Effector memory CD4-positive, alpha-beta T cell (primary cell): Measurements from ENCODE around the gene C16orf54.
A peak's percentile ranks its signal among the peaks of the same experiment; 100 is the strongest.
"Not testable (repeated sequence)": the region's sequence is repeated elsewhere in the genome, so short reads cannot be mapped to it uniquely, and the experiment has no call there.

Experiments used
- DNase-seq, 3 donors: peaks; one replicate each; pipeline ENCODE4 v3.0.0-alpha.2; 2020
- H3K27ac ChIP-seq: 2 replicates; pipeline ENCODE4 v1.7.0; 2013; ENCODE audit warnings: mild to moderate bottlenecking, low read length, moderate library complexity; ENCODE audit not compliant: insufficient read depth, poor library complexity, severe bottlenecking
- H3K27me3 ChIP-seq: replicated peaks from 2 replicates; pipeline ENCODE4 v1.7.0; 2013; ENCODE audit warnings: mild to moderate bottlenecking, low read length; ENCODE audit not compliant: insufficient read depth, control insufficient read depth, poor library complexity, severe bottlenecking
- H3K36me3 ChIP-seq: 2 replicates; pipeline ENCODE4 v1.7.0; 2013; ENCODE audit warnings: mild to moderate bottlenecking, low read length, moderate library complexity; ENCODE audit not compliant: control insufficient read depth, insufficient read depth
- H3K4me1 ChIP-seq: 2 replicates; pipeline ENCODE4 v1.7.0; 2013; ENCODE audit warnings: low read length, mild to moderate bottlenecking; ENCODE audit not compliant: control insufficient read depth, insufficient read depth, poor library complexity, severe bottlenecking
- H3K4me3 ChIP-seq: 2 replicates; pipeline ENCODE4 v1.7.0; 2013; ENCODE audit warnings: low read length, low read depth, mild to moderate bottlenecking; ENCODE audit not compliant: insufficient read depth, poor library complexity, severe bottlenecking
- H3K9me3 ChIP-seq: 2 replicates; pipeline ENCODE4 v1.7.0; 2013; ENCODE audit warnings: mild to moderate bottlenecking, low read length, moderate library complexity; ENCODE audit not compliant: control insufficient read depth

Gene C16orf54

GRCh38 chr16:29710227-29711219, 35.3 kb downstream of the C16orf54 start:
- H3K36me3 ChIP-seq = no peaks in the 10 kb centered on the region
- H3K27me3 ChIP-seq = no peaks in the 10 kb centered on the region
- no peak overlapping the region for H3K27ac ChIP-seq
- H3K9me3 ChIP-seq = no peaks in the 10 kb centered on the region
- H3K4me1 ChIP-seq = peaks cover 10% of the 10 kb centered on the region
- DNase-seq = peak in 1 of 3 donors; percentile 12
- H3K4me3 ChIP-seq = no peak overlapping the region

- H3K27ac ChIP-seq, H3K27me3 ChIP-seq, H3K4me3 ChIP-seq, DNase-seq, H3K9me3 ChIP-seq, H3K36me3 ChIP-seq: not testable (repeated sequence)
- peaks cover 10% of the 10 kb centered on the region for H3K4me1 ChIP-seq
Measured at GRCh38 chr16:29709657-29710056, 36.1 kb downstream of the C16orf54 start.

GRCh38 chr16:29708917-29709600, 36.7 kb downstream of the C16orf54 start:
- H3K4me1 ChIP-seq = peaks cover 10% of the 10 kb centered on the region
- no peaks in the 10 kb centered on the region for H3K9me3 ChIP-seq
- H3K27ac ChIP-seq = no peak overlapping the region
- DNase-seq = no peak
- H3K36me3 ChIP-seq = no peaks in the 10 kb centered on the region
- H3K27me3 ChIP-seq = no peaks in the 10 kb centered on the region
- H3K4me3 ChIP-seq = no peak overlapping the region

- H3K9me3 ChIP-seq, H3K36me3 ChIP-seq, DNase-seq, H3K27me3 ChIP-seq, H3K27ac ChIP-seq, H3K4me3 ChIP-seq: not testable (repeated sequence)
- peaks cover 24% of the 10 kb centered on the region for H3K4me1 ChIP-seq
Measured at GRCh38 chr16:29707160-29707559, 38.6 kb downstream of the C16orf54 start.

- H3K36me3 ChIP-seq = no peaks in the 10 kb centered on the region
- DNase-seq = no peak
- peaks cover 32% of the 10 kb centered on the region for H3K4me1 ChIP-seq
- no peaks in the 10 kb centered on the region for H3K27me3 ChIP-seq
- no peaks in the 10 kb centered on the region for H3K9me3 ChIP-seq
- no peak overlapping the region for H3K4me3 ChIP-seq
- H3K27ac ChIP-seq = no peak overlapping the region
Measured at GRCh38 chr16:29705030-29705429, 40.8 kb downstream of the C16orf54 start.

- Histone ChIP-seq H3K4me3 (no peak overlapping the region), H3K36me3 (no peaks in the 10 kb centered on the region), H3K27me3 (no peaks in the 10 kb centered on the region), H3K9me3 (no peaks in the 10 kb centered on the region), H3K27ac (peak overlapping the region; percentile 77), H3K4me1 (peaks cover 30% of the 10 kb centered on the region)
- DNase-seq = peak; percentile 25 to 49 (median 42)
Measured at GRCh38 chr16:29702269-29702668, 43.5 kb downstream of the C16orf54 start.

GRCh38 chr16:29701214-29701555, 44.6 kb downstream of the C16orf54 start:
- H3K36me3 ChIP-seq = no peaks in the 10 kb centered on the region
- peak overlapping the region; percentile 77 for H3K27ac ChIP-seq
- H3K9me3 ChIP-seq = no peaks in the 10 kb centered on the region
- H3K4me3 ChIP-seq = peak overlapping the region; percentile 11
- no peaks in the 10 kb centered on the region for H3K27me3 ChIP-seq
- no peak for DNase-seq
- H3K4me1 ChIP-seq = peaks cover 30% of the 10 kb centered on the region

- H3K9me3 ChIP-seq = no peaks in the 10 kb centered on the region
- peaks cover 30% of the 10 kb centered on the region for H3K4me1 ChIP-seq
- DNase-seq = peak; percentile 61 to 72 (median 64)
- H3K27ac ChIP-seq = peak overlapping the region; percentile 77
- H3K27me3 ChIP-seq = no peaks in the 10 kb centered on the region
- no peaks in the 10 kb centered on the region for H3K36me3 ChIP-seq
- no peak overlapping the region for H3K4me3 ChIP-seq
Measured at GRCh38 chr16:29700253-29700987, 45.4 kb downstream of the C16orf54 start.

GRCh38 chr16:29699324-29700219, 46.2 kb downstream of the C16orf54 start:
- Histone ChIP-seq H3K36me3 (no peaks in the 10 kb centered on the region), H3K9me3 (no peaks in the 10 kb centered on the region), H3K27ac (no peak overlapping the region), H3K4me3 (no peak overlapping the region), H3K4me1 (peaks cover 30% of the 10 kb centered on the region), H3K27me3 (no peaks in the 10 kb centered on the region)
- no peak for DNase-seq
